Measurements from ENCODE around the gene TP53I11. TPM values are rescaled to one million over a fixed set of nuclear protein-coding genes. Genes with fewer than 3 reads are reported as not detected.

The TP53I11 gene
- total and polyA plus RNA-seq, 11 donors = 24.0 to 91.3 (median 39.4) TPM

- intact Hi-C loops (cut with DNase I) = no loop called here
- Histone ChIP-seq H3K9me3 (no peaks in the 10 kb centered on the region), H3K4me3 (no peak overlapping the region), H3K4me1 (peaks cover 0 to 40% (median 23%) of the 10 kb centered on the region in 12 donors), H3K36me3 (peaks cover 0 to 7% (median 0%) of the 10 kb centered on the region in 9 donors), H3K27ac (peak overlapping the region in 1 of 12 donors; percentile 66), H3K27me3 (no peaks in the 10 kb centered on the region)
- DNase-seq (no peak), ATAC-seq (no peak)
- TF ChIP-seq POLR2A (IDR thresholded peaks at IDR 0.05) (no peak), CTCF (IDR thresholded peaks at IDR 0.05) (no peak)
- WGBS, 4 donors = 76 to 84% (median 82%) methylated on average over 12 of the region's 12 CpGs
Measured at GRCh38 chr11:44885065-44885810, 65.4 kb downstream of the TP53I11 start.

GRCh38 chr11:44884056-44884455 is 66.6 kb downstream of the TP53I11 start:
- H3K4me3 ChIP-seq = no peak overlapping the region
- peaks cover 0 to 34% (median 19%) of the 10 kb centered on the region in 12 donors for H3K4me1 ChIP-seq
- TF ChIP-seq CTCF (IDR thresholded peaks at IDR 0.05) (no peak), POLR2A (IDR thresholded peaks at IDR 0.05) (no peak)
- intact Hi-C loops (cut with DNase I) = loop anchor here in 1 of 10 donors (5.0 kb wide), 1 partner anchor 97 kb away; no protein-coding TSS in a partner anchor
- 95 to 100% (median 96%) methylated on average over 3 to 6 of the region's 6 CpGs for WGBS, 4 donors
- DNase-seq (no peak), ATAC-seq (no peak)
- H3K36me3 ChIP-seq = peaks cover 0 to 7% (median 0%) of the 10 kb centered on the region in 9 donors
- H3K27me3 ChIP-seq = no peaks in the 10 kb centered on the region
- no peak overlapping the region for H3K27ac ChIP-seq
- no peaks in the 10 kb centered on the region for H3K9me3 ChIP-seq

GRCh38 chr11:44883277-44883676 is 67.4 kb downstream of the TP53I11 start:
- no peak for ATAC-seq
- intact Hi-C loops (cut with DNase I) = loop anchor here in 1 of 10 donors (5.0 kb wide), 1 partner anchor 96 kb away; no protein-coding TSS in a partner anchor
- 72 to 88% (median 83%) methylated on average over 6 of the region's 6 CpGs for WGBS, 4 donors

More at GRCh38 chr11:44883277-44883676, 67.4 kb downstream of the TP53I11 start:
- no peaks in the 10 kb centered on the region for H3K9me3 ChIP-seq
- peaks cover 0 to 34% (median 19%) of the 10 kb centered on the region in 12 donors for H3K4me1 ChIP-seq
- peaks cover 0 to 7% (median 0%) of the 10 kb centered on the region in 9 donors for H3K36me3 ChIP-seq
- H3K4me3 ChIP-seq = no peak overlapping the region
- H3K27me3 ChIP-seq = no peaks in the 10 kb centered on the region
- DNase-seq = no peak
- H3K27ac ChIP-seq = no peak overlapping the region
- TF ChIP-seq CTCF (IDR thresholded peaks at IDR 0.05) (no peak), POLR2A (IDR thresholded peaks at IDR 0.05) (no peak)

Other genes with a start within 250 kb of the TP53I11 start
- 100 to 1,000 TPM in 4 of 9 donors, 10 to 100 TPM in 5; 47.6 to 151 (median 90.6) TPM for gene TSPAN18, start 223.9 kb downstream of the TP53I11 start, total RNA-seq
- 10 to 100 TPM; 40.0 to 60.4 TPM for gene TSPAN18, start 223.9 kb downstream of the TP53I11 start, polyA plus RNA-seq
- gene PRDM11, start 195.8 kb upstream of the TP53I11 start, total RNA-seq = 10 to 100 TPM; 14.7 to 29.6 (median 18.2) TPM
- gene PRDM11, start 195.8 kb upstream of the TP53I11 start, polyA plus RNA-seq = 10 to 100 TPM in 1 of 2 donors, 1 to 10 TPM in 1; 4.5 to 19.2 TPM